Lower lobe of right lung (tissue), 2 donors: ENCODE results near the gene FAM20B. TPM values are rescaled to one million over a fixed set of nuclear protein-coding genes. Genes with fewer than 3 reads are reported as not detected.

ENCODE experiments used
- ATAC-seq, 2 donors: fragments of 200-7000 bp; cut with Tn5 transposase; one replicate each; pipeline ENCODE4 v1.9.1; 2020 to 2022; ENCODE audit warnings: mild to moderate bottlenecking in 2 of 2, moderate library complexity in 2 of 2
- DNase-seq: peaks from one replicate; pipeline ENCODE4 v3.0.0-alpha.2; 2020
- H3K27ac ChIP-seq: fragments of 200-600 bp; one replicate; pipeline ENCODE4 v1.8.0; 2022
- H3K27me3 ChIP-seq: fragments of 200-600 bp; one replicate; pipeline ENCODE4 v1.8.0; 2022; ENCODE audit warnings: low read depth
- H3K36me3 ChIP-seq: fragments of 200-600 bp; one replicate; pipeline ENCODE4 v1.8.0; 2022; ENCODE audit warnings: mild to moderate bottlenecking
- H3K4me1 ChIP-seq: fragments of 200-600 bp; one replicate; pipeline ENCODE4 v1.8.0; 2022
- H3K4me3 ChIP-seq: fragments of 200-600 bp; one replicate; pipeline ENCODE4 v1.8.0; 2022; ENCODE audit warnings: mild to moderate bottlenecking
- H3K9me3 ChIP-seq: fragments of 200-600 bp; one replicate; pipeline ENCODE4 v1.8.0; 2022
- intact Hi-C: fragments of 100-400 bp; cut with DNase I; formaldehyde crosslinking; loops from one replicate; pipeline ENCODE4 v1.11.0; 2022
- total RNA-seq: library from RNA; stranded (reverse); fragmentation: NEBNext Ultra II Directional; extraction: Animal tissue kit (Norgen Biotek cat#: 25700); gene quantifications from one replicate; pipeline ENCODE4 v1.2.1, GENCODE V29; 2021
- TF ChIP-seq, protein P1 (sequence below): fragments of 200-600 bp; IDR thresholded peaks from one replicate; pipeline ENCODE4 v1.8.0; 2022; ENCODE audit warnings: antibody characterized with exemption, mild to moderate bottlenecking
- donor health status: DM: no; HTN: yes; CAD: no; lungs with severe emphysema.

The FAM20B gene
- total RNA-seq, 1 donor from 2014 or later = 38.2 TPM

DNA sequence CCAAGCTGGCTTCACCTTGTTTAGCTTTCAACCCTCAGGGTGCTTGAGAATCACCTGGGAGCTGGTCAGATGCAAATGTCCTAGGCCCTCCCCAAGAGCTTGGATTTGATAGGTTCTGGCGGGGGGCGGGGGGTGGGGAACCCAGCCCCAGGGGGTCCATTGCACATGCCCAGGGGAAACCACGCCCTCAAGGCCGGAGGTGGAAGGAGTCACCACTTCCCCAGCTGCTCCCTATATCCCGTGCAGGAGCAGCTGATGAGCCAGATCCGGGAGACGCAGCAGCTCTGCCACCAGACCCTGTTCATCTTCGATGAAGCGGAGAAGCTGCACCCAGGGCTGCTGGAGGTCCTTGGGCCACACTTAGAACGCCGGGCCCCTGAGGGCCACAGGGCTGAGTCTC lies 62.0 kb downstream of the FAM20B start:
- H3K9me3 ChIP-seq = no peaks in the 10 kb centered on the region
- no peak overlapping the region for H3K27ac ChIP-seq
- H3K4me1 ChIP-seq = peaks cover 40% of the 10 kb centered on the region
- H3K36me3 ChIP-seq = peaks cover 60% of the 10 kb centered on the region
- TF ChIP-seq, protein P1, sequence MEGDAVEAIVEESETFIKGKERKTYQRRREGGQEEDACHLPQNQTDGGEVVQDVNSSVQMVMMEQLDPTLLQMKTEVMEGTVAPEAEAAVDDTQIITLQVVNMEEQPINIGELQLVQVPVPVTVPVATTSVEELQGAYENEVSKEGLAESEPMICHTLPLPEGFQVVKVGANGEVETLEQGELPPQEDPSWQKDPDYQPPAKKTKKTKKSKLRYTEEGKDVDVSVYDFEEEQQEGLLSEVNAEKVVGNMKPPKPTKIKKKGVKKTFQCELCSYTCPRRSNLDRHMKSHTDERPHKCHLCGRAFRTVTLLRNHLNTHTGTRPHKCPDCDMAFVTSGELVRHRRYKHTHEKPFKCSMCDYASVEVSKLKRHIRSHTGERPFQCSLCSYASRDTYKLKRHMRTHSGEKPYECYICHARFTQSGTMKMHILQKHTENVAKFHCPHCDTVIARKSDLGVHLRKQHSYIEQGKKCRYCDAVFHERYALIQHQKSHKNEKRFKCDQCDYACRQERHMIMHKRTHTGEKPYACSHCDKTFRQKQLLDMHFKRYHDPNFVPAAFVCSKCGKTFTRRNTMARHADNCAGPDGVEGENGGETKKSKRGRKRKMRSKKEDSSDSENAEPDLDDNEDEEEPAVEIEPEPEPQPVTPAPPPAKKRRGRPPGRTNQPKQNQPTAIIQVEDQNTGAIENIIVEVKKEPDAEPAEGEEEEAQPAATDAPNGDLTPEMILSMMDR = no peak
- intact Hi-C loops = no loop called here
- DNase-seq = no peak
- no peaks in the 10 kb centered on the region for H3K27me3 ChIP-seq
- H3K4me3 ChIP-seq = no peak overlapping the region
- no peak for ATAC-seq

DNA sequence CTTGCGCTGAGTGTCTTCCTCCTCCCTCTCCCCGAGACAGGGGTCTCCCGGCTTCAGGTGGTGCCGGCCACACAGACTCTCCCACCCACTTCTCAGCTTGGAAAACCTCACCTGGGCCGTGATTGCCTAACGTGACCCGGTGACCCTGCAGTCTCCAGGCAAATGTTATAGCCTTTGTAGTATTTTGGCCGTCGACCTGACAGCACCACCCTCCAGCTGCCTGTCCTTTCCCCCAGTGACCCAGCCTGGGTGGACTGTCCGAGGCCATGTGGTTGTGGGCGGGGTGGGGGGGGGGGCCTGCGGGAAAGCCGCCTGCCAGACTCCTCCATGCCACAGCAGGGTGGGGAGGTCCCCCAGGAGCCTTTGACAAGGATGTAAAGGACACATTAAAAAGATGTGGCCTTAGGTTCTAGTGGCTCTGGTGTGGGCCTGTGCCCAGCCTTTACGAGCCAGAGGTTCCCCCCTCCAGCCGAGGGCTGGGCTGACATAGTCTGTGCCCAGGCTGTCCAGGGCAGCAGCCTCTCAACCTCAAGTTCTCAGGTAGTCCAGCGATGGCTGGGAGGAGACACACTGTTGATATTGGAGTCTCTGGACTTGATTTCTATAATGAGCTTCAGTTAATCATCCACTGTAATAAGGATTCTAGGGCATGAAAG lies 64.3 kb downstream of the FAM20B start:
- Histone ChIP-seq H3K4me3 (no peak overlapping the region), H3K27me3 (no peaks in the 10 kb centered on the region), H3K4me1 (peaks cover 34% of the 10 kb centered on the region), H3K36me3 (peaks cover 83% of the 10 kb centered on the region), H3K27ac (no peak overlapping the region), H3K9me3 (no peaks in the 10 kb centered on the region)
- ATAC-seq (no peak), DNase-seq (no peak)
- TF ChIP-seq, protein P1 = no peak
- intact Hi-C loops = no loop called here

DNA sequence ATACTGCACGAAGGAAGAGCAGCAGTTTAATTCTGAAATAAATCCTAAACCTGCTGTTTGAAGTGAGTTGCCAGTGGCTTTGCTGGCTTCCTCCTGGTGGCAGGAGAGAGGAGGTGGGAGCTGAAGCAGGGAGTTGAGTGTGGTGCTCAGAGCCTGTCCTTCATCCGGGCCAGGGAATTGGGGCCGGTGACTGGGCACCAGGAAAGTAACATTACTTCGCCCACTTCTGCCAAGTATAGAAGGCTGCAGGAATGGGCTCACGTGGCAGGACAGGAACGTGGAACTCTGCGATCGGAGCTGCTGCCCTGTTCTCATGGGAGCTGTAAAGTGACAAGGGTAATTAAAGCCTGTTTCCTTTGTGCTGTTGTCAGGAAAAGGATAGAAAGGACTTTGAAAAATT lies 64.8 kb downstream of the FAM20B start:
- ATAC-seq = no peak
- TF ChIP-seq, protein P1 = no peak
- intact Hi-C loops = no loop called here
- Histone ChIP-seq H3K36me3 (peaks cover 86% of the 10 kb centered on the region), H3K27me3 (no peaks in the 10 kb centered on the region), H3K27ac (peak overlapping the region; percentile 20), H3K4me3 (no peak overlapping the region), H3K4me1 (peaks cover 40% of the 10 kb centered on the region), H3K9me3 (no peaks in the 10 kb centered on the region)
- DNase-seq = no peak

DNA sequence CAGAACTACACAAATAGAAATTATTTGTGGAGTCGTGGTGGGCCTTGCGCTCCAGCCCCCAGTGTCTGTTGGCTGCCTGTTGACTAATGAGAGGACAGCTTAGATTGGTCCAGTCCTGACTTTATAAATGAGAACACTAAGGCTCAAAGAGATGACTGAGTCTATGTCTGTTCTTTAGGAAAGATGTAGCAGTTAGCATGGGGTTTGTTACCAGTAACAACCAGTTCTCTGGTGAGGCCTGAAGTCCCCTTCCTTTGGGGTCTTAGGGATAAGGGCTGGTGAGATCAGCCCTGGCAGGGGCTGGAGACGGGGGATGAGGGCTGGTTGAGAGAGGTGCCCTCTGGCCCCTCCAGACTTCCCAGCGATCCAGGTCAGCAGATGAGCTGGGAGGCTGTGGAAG lies 65.2 kb downstream of the FAM20B start:
- H3K27me3 ChIP-seq = no peaks in the 10 kb centered on the region
- DNase-seq = no peak
- TF ChIP-seq, protein P1 = no peak
- no peak for ATAC-seq
- peaks cover 86% of the 10 kb centered on the region for H3K36me3 ChIP-seq
- H3K4me3 ChIP-seq = no peak overlapping the region
- peak overlapping the region; percentile 20 for H3K27ac ChIP-seq
- peaks cover 40% of the 10 kb centered on the region for H3K4me1 ChIP-seq
- no peaks in the 10 kb centered on the region for H3K9me3 ChIP-seq
- intact Hi-C loops = no loop called here

DNA sequence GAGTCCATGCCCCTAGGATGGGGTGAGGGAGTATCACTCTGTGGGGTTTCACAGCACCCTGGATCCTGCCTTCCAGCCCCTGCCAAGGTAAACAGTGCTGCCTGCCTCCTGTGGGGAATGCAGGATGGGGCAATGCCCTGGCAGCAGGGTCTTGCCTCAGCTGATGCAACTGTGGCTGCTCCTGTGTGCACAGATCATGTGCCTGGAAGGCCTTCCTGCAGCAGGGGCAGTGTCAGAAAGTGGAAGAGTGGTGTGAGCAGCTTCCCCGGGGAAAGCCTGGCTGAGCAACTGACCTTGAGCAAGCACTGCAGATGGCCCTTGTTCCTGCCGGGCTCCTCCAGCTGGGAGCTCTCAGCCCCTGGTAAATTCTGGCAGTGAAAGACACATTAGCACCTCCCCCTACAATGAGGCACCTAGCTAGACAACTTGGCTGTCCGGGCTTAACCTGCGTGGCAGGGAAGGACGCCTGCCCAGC lies 66.0 kb downstream of the FAM20B start:
- ATAC-seq (peak; percentile 57 to 63), DNase-seq (peak; percentile 56)
- H3K27me3 ChIP-seq = no peaks in the 10 kb centered on the region
- peaks cover 91% of the 10 kb centered on the region for H3K36me3 ChIP-seq
- peaks cover 40% of the 10 kb centered on the region for H3K4me1 ChIP-seq
- TF ChIP-seq, protein P1 = no peak
- intact Hi-C loops = no loop called here
- H3K9me3 ChIP-seq = no peaks in the 10 kb centered on the region
- no peak overlapping the region for H3K4me3 ChIP-seq
- H3K27ac ChIP-seq = peak overlapping the region; percentile 20
